T-helper 2 cell treated with Interferon-gamma antibody and Interleukin-4, amounts not matched to agents 5 μg/mL and 100 μg/mL, for 36 hours (primary cell): ENCODE results near the gene NDUFB5.

ENCODE experiments used
- DNase-seq: peaks from one replicate; pipeline ENCODE4 v3.0.0; 2021; ENCODE audit warnings: low spot score
- H3K27ac Mint-ChIP-seq: one replicate; pipeline ENCODE4 v1.8.0; 2021; ENCODE audit warnings: mild to moderate bottlenecking, mixed read lengths
- H3K27me3 Mint-ChIP-seq: one replicate; pipeline ENCODE4 v1.8.0; 2021; ENCODE audit warnings: low read depth, mixed read lengths
- H3K36me3 Mint-ChIP-seq: one replicate; pipeline ENCODE4 v1.8.0; 2021; ENCODE audit warnings: low read depth, mixed read lengths
- H3K4me1 Mint-ChIP-seq: one replicate; pipeline ENCODE4 v1.8.0; 2021; ENCODE audit warnings: low read depth, mixed read lengths
- H3K4me3 Mint-ChIP-seq: one replicate; pipeline ENCODE4 v1.8.0; 2022; ENCODE audit warnings: mild to moderate bottlenecking, moderate library complexity, mixed read lengths
- H3K9me3 Mint-ChIP-seq: one replicate; pipeline ENCODE4 v1.8.0; 2021; ENCODE audit warnings: mixed read lengths

NDUFB5 gene

GRCh38 chr3:179652447-179653095, 48.0 kb downstream of the NDUFB5 start, which contains the start of gene USP13:
Gene USP13 (plus strand): TSS chr3:179653040. CDS start chr3:179653226, 186 bp downstream.
- peaks cover 19% of the 10 kb centered on the region for H3K36me3 Mint-ChIP-seq
- H3K4me1 Mint-ChIP-seq: peaks cover 23% of the 10 kb centered on the region
- H3K27ac Mint-ChIP-seq: peak within 1 kb of the TSS; percentile 90
- DNase-seq: peak; percentile 67
- peaks cover 9% of the 10 kb centered on the region for H3K27me3 Mint-ChIP-seq
- H3K9me3 Mint-ChIP-seq: no peaks in the 10 kb centered on the region
- peak within 1 kb of the TSS; percentile 98 for H3K4me3 Mint-ChIP-seq

DNA sequence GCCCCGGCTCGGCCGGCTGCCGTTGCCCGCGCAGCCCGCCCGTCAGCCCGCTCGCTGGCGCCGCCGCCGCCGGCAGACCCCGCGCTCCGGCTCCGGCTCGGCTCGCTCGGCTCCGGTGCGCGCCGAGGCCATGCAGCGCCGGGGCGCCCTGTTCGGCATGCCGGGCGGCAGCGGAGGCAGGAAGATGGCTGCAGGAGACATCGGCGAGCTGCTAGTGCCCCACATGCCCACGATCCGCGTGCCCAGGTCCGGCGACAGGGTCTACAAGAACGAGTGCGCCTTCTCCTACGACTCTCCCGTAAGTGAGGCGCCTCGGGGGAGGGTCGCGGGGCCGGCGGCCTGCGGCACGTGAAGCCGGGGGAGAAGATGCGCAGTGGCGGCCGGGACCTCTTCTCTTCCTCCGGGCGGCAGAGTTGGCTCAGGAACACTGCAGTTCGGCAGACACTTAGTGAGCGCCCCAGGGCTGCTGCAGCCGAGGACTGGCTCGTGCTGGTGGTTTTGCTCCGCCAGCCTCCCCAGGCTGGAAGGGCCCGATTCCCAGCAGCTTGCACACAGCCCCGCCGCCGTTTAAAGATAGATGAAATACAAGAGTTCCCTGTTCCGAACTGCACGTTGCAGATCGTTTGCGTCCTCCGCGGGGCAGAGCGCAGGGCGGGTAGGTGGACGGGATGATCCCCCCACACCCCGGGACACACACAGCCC, 48.7 kb downstream of the NDUFB5 start:
- peaks cover 23% of the 10 kb centered on the region for H3K4me1 Mint-ChIP-seq
- H3K36me3 Mint-ChIP-seq: peaks cover 19% of the 10 kb centered on the region
- no peaks in the 10 kb centered on the region for H3K9me3 Mint-ChIP-seq
- H3K4me3 Mint-ChIP-seq: peak overlapping the region; percentile 98
- peak overlapping the region; percentile 90 for H3K27ac Mint-ChIP-seq
- DNase-seq: peak; percentile 54
- H3K27me3 Mint-ChIP-seq: peaks cover 9% of the 10 kb centered on the region

DNA sequence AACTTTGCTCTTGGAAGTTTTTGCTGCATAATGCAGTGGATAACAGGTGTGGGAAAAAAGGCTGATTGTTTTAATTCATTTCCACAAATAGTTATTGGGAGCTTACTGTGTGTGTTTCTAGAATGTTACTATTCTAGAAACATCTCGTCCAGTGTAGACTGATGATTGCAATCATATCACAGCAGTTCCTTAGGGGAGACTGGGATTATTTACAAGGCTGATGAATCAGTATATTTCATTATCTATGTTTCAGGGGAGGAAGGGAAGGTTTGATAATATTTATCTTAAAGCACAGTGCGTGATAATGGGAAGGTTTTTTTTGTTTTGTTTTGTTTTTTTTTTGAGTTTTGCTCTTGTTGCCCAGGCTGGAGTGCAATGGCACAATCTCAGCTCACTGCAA, 50.6 kb downstream of the NDUFB5 start:
- Mint-ChIP-seq H3K4me1 (peaks cover 25% of the 10 kb centered on the region), H3K36me3 (peaks cover 19% of the 10 kb centered on the region), H3K27ac (no peak overlapping the region)

GRCh38 chr3:179658606-179659005, 54.0 kb downstream of the NDUFB5 start:
- Mint-ChIP-seq H3K4me1 (peaks cover 19% of the 10 kb centered on the region), H3K36me3 (peaks cover 15% of the 10 kb centered on the region), H3K27ac (no peak overlapping the region), H3K27me3 (no peaks in the 10 kb centered on the region), H3K4me3 (no peak overlapping the region), H3K9me3 (no peaks in the 10 kb centered on the region)
- DNase-seq: no peak

More for the DNA sequence above, 50.6 kb downstream of the NDUFB5 start:
- peaks cover 9% of the 10 kb centered on the region for H3K27me3 Mint-ChIP-seq
- H3K9me3 Mint-ChIP-seq: no peaks in the 10 kb centered on the region
- H3K4me3 Mint-ChIP-seq: peak overlapping the region; percentile 98
- no peak for DNase-seq

GRCh38 chr3:179660872-179661271, 56.3 kb downstream of the NDUFB5 start:
- peaks cover 10% of the 10 kb centered on the region for H3K4me1 Mint-ChIP-seq
- no peak overlapping the region for H3K27ac Mint-ChIP-seq
- H3K9me3 Mint-ChIP-seq: no peaks in the 10 kb centered on the region
- H3K36me3 Mint-ChIP-seq: peaks cover 7% of the 10 kb centered on the region
- no peak for DNase-seq
- H3K4me3 Mint-ChIP-seq: no peak overlapping the region
- H3K27me3 Mint-ChIP-seq: no peaks in the 10 kb centered on the region

DNA sequence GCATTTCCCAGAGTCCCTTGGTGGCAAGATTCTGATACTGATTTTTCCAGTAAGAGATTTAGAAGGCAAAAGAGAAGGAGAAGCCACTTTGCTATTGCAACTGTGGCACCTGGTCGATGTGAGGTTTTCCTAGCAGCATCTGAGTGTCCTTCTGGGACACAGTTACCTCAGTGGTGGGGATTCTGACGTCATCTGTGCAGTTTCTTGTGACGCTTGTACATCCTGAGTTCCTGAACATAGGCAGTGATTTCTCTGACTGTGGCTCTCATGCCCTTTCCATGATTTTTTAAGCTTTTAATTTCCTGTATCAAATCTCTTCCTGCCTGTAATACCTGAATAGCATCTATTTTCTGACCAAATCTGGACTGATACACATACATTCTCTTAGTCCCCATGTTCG, 57.2 kb downstream of the NDUFB5 start:
- Mint-ChIP-seq H3K4me3 (no peak overlapping the region), H3K9me3 (no peaks in the 10 kb centered on the region), H3K4me1 (peaks cover 8% of the 10 kb centered on the region), H3K27me3 (no peaks in the 10 kb centered on the region), H3K27ac (no peak overlapping the region), H3K36me3 (no peaks in the 10 kb centered on the region)
- no peak for DNase-seq

DNA sequence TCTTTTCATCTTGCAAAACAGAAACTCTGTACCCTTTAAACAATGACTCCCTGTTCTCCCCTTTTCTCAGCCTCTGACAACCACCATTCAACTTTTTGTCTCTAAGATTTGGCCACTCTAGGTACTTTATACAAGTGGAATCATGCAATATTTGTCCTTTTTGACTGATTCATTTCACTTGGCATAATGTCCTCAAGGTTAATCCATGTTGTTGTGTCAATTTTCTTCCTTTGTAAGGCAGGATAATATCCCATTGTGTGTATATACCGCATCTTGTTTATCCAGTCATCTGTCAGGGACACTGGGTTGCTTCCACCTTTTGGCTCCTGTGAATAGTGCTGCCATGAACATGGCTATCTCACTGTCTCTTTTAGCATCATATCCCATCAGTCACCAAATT, 58.5 kb downstream of the NDUFB5 start:
- H3K9me3 Mint-ChIP-seq: no peaks in the 10 kb centered on the region
- H3K27ac Mint-ChIP-seq: no peak overlapping the region

DNA sequence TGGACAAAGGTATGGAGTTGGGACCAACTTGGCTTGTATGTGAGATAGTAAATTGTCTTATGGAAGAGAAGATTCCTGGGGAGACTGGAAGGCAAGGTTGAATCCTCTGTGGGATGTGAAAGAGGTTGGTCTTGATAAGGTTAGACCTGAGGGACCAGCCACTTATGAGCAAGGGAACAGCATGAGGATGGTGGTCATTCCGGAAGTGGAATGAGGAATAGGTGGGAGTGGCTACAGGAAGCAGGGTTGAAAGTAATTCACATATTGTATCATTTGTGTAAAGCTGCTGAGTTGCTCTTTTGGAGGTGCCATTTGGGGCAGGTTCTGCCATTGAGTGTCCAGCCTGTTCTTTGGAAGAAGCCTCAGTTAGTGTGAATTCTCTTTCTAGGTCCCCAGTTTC, 61.4 kb downstream of the NDUFB5 start:
- Mint-ChIP-seq H3K36me3 (no peaks in the 10 kb centered on the region), H3K4me1 (peaks cover 2% of the 10 kb centered on the region), H3K9me3 (no peaks in the 10 kb centered on the region)

More for the DNA sequence above, 58.5 kb downstream of the NDUFB5 start:
- Mint-ChIP-seq H3K27me3 (no peaks in the 10 kb centered on the region), H3K4me1 (peaks cover 8% of the 10 kb centered on the region), H3K36me3 (no peaks in the 10 kb centered on the region), H3K4me3 (no peak overlapping the region)
- no peak for DNase-seq

DNA sequence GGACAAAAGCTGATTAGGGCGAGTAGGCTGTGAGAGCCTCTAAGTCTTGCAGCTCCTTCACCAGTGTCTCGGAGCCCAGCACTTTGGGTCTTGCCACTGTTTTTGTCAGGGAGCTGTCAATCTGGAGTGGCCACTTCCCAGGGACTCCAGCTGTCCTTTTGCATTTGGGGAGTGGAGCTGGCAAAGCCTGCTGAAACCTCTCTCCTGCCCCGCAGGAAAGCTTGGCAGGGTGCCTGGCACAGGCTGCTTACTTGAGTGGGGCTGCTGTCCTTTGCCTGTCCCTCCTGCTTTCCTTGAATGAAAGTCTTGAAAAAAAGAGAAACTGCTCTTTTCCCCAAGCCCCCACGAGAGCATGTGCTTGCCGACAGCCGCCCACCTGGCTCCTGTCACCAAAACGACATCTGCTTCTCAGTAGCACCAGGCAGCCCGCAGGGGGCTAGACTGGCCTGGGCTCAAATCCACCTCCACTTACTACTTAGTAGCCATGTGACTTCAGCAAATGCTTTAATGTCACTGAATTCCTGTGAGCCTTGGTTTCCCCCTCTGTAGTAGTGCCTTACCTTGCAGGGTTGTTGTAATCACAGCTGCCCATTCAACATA, 61.9 kb downstream of the NDUFB5 start:
- H3K4me1 Mint-ChIP-seq: peaks cover 2% of the 10 kb centered on the region
- no peaks in the 10 kb centered on the region for H3K36me3 Mint-ChIP-seq
- no peaks in the 10 kb centered on the region for H3K27me3 Mint-ChIP-seq
- DNase-seq: no peak
- no peaks in the 10 kb centered on the region for H3K9me3 Mint-ChIP-seq
- no peak overlapping the region for H3K4me3 Mint-ChIP-seq
- H3K27ac Mint-ChIP-seq: no peak overlapping the region

More for the DNA sequence above, 61.4 kb downstream of the NDUFB5 start:
- H3K27ac Mint-ChIP-seq: no peak overlapping the region
- no peak overlapping the region for H3K4me3 Mint-ChIP-seq
- H3K27me3 Mint-ChIP-seq: no peaks in the 10 kb centered on the region
- no peak for DNase-seq

- Mint-ChIP-seq H3K4me1 (peaks cover 2% of the 10 kb centered on the region), H3K36me3 (no peaks in the 10 kb centered on the region), H3K27me3 (no peaks in the 10 kb centered on the region), H3K4me3 (no peak overlapping the region), H3K27ac (no peak overlapping the region), H3K9me3 (no peaks in the 10 kb centered on the region)
- no peak for DNase-seq
Observed at GRCh38 chr3:179668429-179668828, 63.8 kb downstream of the NDUFB5 start.

DNA sequence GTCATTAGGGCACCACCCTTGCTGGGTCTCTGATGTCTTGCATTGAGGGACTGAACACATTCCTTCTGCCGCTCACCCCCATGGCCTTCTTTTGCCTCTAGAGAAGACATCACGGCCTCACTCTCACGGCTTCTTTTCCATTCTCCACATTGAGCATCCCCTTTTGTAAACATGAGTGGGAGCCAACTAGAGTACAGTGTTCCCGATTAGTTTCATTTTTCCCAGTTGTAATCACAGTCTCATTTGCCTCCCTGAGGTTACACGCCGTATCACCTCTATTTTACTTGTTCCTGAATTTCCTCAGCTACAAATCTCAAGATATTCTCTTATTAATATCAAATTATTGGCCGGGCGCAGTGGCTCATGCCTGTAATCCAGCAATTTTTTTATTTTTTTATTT, 65.7 kb downstream of the NDUFB5 start:
- Mint-ChIP-seq H3K36me3 (no peaks in the 10 kb centered on the region), H3K27ac (no peak overlapping the region), H3K4me1 (no peaks in the 10 kb centered on the region), H3K9me3 (no peaks in the 10 kb centered on the region), H3K4me3 (no peak overlapping the region), H3K27me3 (no peaks in the 10 kb centered on the region)
- no peak for DNase-seq

- no peaks in the 10 kb centered on the region for H3K27me3 Mint-ChIP-seq
- no peak overlapping the region for H3K27ac Mint-ChIP-seq
- H3K4me3 Mint-ChIP-seq: no peak overlapping the region
- H3K4me1 Mint-ChIP-seq: no peaks in the 10 kb centered on the region
- no peaks in the 10 kb centered on the region for H3K9me3 Mint-ChIP-seq
- no peak for DNase-seq
- no peaks in the 10 kb centered on the region for H3K36me3 Mint-ChIP-seq
Observed at GRCh38 chr3:179671309-179671708, 66.7 kb downstream of the NDUFB5 start.

- no peak overlapping the region for H3K4me3 Mint-ChIP-seq
- H3K4me1 Mint-ChIP-seq: no peaks in the 10 kb centered on the region
- H3K36me3 Mint-ChIP-seq: no peaks in the 10 kb centered on the region
- DNase-seq: no peak
- H3K27ac Mint-ChIP-seq: no peak overlapping the region
- no peaks in the 10 kb centered on the region for H3K9me3 Mint-ChIP-seq
- H3K27me3 Mint-ChIP-seq: no peaks in the 10 kb centered on the region
Observed at GRCh38 chr3:179671747-179672242, 67.2 kb downstream of the NDUFB5 start.

- Mint-ChIP-seq H3K9me3 (no peaks in the 10 kb centered on the region), H3K4me1 (no peaks in the 10 kb centered on the region), H3K36me3 (no peaks in the 10 kb centered on the region), H3K4me3 (no peak overlapping the region), H3K27ac (no peak overlapping the region), H3K27me3 (no peaks in the 10 kb centered on the region)
- no peak for DNase-seq
Observed at GRCh38 chr3:179672918-179673317, 68.3 kb downstream of the NDUFB5 start.
